ENCODE results near the gene CAPNS1.

The CAPNS1 gene

DNA sequence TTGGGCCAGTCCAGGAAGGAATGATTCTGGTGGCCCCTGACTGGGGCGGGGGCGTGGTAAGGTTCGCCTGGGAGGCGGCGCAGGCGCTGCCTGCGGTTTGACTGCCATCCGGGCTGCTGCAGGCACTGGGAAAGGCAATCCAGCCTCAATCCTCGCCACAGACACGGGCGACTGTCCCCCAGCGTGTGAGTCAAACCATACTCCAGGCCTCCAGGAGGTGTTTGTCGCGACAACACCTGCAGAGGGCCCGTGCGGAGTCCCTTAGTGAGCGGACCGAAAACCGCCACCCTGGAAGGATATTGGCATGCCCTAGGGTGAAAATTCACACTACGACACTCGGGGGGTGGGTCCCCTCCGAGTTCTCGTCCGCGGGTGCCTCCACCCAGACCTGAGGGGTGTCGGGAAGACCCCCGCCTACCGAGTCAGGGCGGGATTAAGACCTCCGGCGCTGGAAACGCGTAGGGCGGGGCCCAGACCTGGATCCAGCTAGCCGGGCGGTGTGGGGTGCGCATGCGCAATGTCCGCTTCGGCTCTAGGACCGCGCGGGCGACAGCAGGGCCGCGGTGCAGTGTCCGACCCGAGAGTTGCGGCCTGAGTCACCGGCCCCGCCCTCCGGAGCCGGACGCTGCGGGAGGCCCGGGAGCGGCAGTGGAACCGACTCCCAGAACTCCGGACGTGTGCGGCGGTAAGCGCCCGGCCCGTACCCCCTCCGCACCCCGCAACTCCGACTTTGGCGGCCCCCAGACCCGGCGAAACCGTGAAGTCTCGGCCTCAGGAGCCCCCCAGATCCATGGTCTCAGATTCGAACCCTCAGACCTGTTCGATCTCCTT, at the start of gene CAPNS1:
CAPNS1 (plus strand) TSS at position 594 of the 831 bp plus-strand sequence. CDS start 946 bp downstream, outside the sequence.
- DNase-seq (ENCODE audit: low read depth) = peak; percentile 85

DNA sequence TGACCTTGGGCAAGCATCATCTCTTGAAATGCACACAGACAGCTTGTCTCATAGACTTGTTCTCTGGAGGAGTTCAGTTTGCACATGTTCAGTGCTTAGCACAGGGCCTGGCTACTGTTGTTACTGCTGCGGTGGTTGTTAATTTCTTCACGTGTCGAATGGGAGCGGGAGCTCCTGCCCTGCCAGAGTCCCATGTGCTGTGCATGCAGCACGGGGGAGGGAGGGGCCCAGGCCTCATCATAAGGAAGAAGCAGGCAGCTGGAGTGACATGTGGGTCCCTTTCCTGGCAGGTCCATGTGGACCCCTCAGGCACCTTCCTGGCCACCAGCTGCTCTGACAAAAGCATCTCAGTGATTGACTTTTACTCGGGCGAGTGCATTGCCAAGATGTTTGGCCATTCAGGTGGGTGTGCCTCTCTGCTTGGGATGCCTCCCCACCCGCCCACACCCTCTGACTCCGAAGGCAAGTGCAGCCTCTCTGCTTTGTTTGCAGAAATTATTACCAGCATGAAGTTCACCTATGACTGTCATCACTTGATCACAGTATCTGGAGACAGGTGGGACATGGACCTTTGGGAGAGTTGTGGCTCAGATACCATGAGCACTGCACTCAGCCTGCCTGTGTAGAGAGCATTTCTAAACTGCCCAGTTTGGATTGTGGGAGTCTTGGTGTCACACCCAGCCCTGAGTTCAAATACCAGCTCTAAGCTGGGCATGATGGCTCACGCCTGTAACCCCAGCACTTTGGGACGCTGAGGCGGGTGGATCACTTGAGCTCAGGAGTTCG, 48.8 kb upstream of the CAPNS1 start:
- DNase-seq (ENCODE audit: low read depth) = no peak

DNA sequence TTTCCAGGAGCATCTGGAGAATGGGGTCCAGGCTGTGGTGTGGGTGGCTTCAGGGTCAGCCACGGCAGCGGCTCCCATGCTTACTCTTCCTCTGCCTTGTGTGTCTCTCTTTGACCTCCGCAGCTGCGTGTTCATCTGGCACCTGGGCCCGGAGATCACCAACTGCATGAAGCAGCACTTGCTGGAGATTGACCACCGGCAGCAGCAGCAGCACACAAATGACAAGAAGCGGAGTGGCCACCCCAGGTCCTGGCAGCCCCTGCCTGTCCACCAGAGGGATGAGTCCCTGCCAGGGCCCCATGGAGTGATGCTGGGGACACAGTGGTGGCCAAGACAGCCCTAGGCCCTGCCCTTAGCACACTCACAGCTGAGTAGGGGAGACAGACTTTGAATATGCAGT, 47.3 kb upstream of the CAPNS1 start:
- DNase-seq (ENCODE audit: low read depth) = no peak

DNA sequence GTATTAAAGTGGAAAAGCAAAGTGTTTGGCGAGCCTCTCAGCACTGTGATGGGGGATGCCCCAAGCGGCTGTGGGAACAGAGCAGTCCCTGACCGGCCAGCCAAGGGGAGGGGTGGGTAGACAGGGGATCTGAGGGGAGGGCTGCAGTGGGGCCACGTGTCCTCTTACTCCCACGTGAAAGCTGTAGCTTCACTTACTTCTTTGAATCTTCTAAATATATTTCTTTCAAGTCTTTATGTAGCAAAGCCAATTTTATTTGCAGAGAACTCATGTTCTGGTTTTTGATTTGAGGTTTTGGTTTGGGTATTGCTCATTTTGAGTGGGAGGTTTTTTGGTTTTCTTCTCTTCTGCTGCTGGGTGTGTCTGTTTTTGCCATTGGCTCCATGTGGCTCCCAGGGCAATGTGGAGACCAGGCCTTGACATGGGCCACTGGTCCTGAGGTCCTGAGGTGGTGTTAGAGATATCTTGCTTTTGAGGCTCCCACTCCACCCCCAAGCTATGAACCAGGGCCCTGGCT, 46.7 kb upstream of the CAPNS1 start:
- DNase-seq (ENCODE audit: low read depth) = no peak

DNA sequence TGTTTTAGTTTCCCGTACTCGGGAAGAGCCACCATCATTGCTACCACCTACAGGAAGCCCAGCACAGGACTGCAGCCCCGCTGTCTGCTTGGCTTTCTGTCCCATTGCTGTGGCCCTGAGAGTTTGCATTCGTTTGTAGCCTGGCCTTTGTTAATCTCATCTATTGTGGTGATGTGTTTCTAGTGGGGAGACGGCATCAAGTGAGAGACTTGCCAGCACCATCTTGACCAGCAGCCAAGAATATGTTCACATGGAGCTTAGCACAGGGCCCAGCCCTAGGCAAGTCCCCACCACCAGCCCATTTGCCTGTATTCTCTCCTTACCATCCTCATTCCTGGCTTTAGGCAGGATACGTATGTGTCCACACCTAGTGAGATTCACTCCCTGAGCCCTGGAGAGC, 46.2 kb upstream of the CAPNS1 start:
- DNase-seq (ENCODE audit: low read depth) = no peak

DNA sequence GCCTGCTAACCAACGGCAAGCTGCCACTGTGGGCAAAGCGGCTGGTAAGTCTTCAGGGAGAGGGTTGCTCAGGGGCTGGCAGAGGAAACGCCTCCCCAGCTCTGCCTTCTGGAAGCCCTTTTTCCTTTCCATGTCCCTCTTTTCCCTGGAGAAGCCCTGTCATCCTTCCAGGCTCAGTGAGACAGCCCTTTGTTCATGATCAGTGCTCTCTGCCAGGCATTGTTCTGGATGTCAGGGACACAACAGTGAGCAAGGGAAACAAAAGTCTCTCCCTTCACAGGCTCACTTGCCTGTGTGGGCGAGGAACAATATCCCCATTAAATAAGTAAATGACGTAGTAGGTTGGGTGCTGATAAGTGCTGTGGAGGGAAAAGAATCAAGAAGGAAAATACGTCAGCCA, 42.8 kb upstream of the CAPNS1 start:
- no peak for DNase-seq (ENCODE audit: low read depth)

DNA sequence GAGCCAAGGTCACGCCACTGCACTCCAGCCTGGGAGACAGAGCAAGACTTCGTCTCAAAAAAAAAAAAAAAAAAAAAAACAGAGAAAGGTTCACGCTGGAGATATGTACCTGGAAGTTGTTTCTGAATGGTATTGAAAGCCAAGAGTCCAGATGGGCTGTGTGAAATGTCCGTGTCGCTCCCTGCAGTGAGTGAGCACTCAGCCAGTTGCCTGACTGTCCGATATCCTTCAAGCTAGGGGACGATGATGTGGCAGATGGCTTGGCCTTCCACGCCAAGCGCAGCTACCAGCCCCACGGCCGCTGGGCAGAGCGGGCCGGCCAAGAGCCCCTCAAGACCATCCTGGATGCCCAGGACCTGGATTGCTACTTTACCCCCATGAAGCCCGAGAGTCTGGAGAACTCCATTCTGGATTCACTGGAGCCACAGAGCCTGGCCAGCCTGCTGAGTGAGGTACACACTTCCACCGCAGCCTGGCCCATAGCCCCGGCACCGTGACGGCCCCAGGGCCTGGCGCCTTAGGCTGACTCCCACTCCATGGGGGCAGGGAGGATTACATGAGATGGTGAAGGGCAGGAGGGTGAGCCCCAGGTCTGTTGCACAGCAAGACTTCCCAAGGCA, 40.6 kb upstream of the CAPNS1 start:
- DNase-seq (ENCODE audit: low read depth) = no peak

DNA sequence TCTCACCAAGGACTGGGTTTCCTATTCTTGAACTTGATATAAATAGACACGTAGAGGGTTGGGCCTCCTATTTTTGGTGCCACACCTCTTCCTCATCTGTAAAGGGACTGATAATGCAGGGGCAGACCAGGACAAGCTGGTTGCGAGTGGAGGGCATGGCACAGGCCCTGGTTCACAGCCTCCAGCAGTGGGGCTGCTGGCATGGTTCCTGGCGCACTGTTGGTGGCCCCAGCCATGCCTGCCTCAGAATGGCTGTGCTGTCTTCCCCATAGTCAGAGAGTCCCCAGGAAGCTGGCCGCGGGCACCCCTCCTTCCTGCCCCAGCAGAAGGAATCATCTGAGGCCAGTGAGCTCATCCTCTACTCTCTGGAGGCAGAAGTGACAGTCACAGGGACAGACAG, 39.4 kb upstream of the CAPNS1 start:
- no peak for DNase-seq (ENCODE audit: low read depth)

DNA sequence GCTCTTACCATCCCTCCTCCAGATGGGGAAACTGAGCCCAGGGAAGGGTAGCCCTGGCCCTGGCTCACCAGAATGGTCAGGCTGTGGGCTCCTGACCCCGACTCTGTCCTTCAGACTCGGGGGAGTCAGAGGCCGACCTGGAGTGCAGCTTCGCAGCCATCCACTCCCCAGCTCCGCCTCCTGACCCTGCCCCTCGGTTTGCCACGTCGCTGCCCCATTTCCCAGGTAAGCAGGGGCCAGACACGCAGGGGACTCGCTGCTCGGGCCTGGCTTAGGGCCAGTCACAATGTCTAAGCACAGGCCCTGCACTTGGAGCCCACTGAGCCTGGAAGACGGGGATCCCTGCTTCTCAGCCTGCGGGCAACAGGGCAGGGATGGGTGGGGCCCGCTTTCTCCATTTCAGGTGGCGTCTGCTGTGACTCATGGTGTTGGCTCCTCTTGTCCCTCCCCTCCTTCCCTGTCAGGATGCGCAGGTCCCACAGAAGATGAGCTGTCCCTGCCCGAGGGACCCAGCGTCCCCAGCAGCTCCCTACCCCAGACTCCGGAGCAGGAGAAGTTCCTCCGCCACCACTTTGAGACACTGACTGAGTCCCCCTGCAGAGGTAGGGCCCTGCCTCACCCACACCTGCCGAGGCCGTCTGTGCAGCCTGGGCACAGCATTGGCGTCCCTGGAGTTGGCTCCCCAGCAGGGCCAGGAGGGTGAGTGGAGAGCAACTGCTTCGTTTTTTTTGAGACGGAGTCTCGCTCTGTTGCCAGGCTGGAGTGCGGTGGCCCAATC, 38.1 kb upstream of the CAPNS1 start:
- DNase-seq (ENCODE audit: low read depth) = no peak

DNA sequence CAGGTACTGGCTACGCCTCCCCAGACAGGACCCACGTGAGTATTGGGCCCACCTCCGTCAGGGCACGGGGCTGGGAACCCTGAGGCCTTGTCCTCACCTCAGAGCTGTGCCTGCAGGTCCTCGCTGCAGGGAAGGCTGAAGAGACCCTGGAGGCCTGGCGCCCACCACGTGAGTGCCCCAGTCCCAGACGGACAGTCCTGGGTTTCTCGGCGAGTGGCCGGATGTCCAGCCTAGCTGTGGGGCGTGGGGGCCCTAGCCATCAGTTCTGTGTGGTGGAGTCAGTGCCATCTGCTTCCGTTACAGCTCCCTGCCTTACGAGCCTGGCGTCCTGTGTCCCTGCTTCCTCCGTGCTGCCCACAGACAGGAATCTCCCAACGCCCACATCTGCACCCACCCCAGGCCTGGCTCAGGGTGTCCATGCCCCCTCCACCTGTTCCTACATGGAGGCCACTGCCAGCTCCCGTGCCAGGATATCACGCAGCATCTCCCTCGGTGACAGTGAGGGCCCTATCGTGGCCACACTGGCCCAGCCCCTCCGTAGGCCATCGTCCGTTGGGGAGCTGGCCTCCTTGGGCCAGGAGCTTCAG, 36.7 kb upstream of the CAPNS1 start:
- no peak for DNase-seq (ENCODE audit: low read depth)

DNA sequence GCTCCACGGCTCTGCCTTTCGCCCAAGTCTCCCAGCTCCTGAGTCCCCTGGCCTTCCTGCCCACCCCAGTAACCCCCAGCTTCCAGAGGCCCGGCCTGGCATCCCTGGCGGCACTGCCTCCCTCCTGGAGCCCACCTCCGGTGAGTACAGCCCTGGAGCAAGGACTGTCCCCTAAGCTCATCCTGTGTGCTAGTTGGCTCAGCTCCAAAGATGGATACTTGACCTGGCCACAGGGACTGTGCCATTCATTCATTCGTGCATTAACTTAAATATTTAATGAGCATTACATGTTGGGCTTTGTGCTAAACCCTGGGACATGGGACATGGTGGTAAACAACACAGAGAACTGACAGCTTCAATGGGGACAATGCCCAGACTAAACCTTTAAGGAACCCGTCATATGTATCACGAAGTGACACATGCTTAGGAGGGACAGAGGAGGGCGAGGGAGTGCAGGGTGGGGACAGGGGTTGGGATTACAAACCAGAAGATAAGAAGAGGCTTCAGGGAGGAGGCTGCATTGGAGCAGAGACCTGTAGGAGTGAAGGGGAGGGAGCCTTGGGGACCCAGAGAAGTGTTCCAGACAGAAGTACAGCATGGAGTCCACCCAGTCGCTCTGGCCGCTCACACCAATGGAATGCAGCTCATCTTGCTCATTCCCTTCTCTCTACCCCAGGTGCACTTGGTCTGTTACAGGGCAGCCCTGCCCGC, 35.9 kb upstream of the CAPNS1 start:
- DNase-seq (ENCODE audit: low read depth) = no peak

DNA sequence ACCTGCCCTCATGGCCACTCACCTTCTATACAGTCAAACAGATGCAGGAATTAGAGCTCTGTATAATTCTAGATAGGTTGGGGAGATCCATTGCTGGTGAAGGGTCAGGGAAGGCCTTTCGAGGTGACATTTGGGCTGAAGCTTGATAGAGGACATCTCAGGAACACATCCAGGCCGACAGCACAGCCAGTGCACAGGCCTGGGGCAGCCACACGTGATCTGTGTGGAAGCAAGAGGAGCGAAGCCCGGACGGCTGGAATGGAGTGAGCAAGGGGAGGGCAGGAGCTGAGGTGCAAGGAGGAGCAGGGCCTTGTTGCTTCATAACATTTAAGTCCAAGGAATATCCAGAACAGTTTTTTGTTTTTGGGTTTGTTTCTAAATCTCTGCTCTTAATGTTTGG, 33.4 kb upstream of the CAPNS1 start:
- DNase-seq (ENCODE audit: low read depth) = no peak

DNA sequence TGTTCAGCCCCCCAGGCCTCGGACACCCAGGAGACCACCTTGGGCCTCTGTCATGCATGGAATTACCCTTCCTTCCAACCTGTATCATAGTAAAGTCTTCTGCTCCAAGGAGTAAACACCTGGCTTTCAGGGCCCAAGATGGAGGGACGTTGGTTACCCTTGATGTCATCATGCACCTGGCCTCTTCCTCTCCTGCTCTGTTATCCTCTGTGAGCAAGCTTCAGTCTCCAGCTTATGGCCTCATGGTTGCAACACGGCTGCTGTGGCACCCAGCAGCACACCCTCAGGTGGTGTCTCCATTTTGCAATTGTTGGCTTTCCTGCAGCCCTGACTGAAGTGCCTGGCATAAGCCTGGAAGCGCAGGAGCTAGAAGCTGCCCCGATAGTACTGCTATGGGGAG, 32.9 kb upstream of the CAPNS1 start:
- DNase-seq (ENCODE audit: low read depth) = no peak

DNA sequence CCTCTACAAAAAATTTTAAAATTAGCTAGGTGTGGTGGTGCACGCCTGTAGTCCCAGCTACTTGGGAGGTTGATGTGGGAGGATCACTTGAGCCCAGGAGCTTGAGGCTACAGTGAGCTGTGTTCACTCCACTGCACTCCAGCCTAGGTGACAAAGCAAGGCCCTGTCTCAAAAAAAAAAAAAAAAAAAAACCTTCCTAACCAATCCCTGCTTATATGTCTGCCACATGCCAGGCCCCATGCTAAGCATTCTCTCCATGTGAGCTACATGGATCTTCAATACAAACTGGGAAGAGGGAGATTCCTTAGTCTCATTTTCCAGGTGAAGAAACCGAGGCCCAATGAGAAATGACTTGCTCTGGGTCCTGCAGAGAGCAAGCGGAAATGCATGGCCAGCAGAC, 31.2 kb upstream of the CAPNS1 start:
- DNase-seq (ENCODE audit: low read depth) = no peak

DNA sequence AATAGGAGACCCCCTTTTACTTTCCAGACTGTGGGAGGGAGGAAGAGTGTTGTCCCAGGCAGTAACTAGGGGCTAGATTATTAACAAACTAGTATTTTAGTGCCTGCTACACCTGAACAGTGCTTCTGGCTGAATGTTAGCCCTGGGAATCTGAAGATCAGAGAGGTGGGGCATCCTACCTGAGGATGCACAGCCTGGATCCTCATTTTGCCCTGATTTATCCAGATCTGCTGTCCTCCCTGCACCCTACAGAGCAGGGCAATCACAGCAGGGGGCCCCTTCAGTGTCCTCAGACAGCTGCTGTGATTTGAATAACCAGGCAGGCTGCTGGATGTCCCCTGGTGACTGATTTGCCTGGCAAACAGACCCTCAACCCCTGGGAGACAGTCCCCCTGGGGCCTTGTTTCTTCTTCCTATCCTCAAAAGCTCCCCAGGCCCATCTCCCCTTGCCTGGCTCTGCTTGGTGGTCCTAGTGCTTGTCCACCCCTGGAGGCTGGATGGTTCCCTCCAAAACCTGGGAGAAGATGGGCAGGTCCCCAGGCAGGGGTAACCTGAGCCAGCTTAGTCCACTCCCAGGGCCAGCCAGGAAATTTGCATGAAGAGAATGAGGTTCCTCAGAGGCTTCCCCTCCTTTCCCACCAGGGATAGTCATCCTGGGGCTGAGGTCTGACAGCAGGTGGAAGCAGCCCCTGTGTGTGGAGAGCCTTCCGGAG, 29.2 kb upstream of the CAPNS1 start, which contains the start of gene OVOL3:
OVOL3 (plus strand) TSS at position 657 of the 713 bp plus-strand sequence. CDS start 60 bp downstream, outside the sequence.
- no peak for DNase-seq (ENCODE audit: low read depth)

DNA sequence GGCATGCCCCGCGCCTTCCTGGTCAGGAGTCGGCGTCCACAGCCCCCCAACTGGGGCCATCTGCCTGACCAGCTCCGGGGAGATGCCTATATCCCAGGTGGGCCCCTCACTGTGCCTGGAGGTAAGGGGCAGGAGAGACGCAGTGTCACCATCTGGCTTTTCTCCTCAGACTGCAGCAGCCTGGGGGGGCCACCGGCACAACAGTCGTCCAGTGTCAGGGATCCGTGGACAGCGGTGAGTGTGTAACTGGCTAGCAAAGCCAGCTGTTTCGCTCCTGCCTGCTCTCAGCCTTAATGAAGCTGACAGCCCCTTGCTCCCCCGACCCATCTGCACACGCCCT, 28.7 kb upstream of the CAPNS1 start:
- DNase-seq (ENCODE audit: low read depth) = no peak

DNA sequence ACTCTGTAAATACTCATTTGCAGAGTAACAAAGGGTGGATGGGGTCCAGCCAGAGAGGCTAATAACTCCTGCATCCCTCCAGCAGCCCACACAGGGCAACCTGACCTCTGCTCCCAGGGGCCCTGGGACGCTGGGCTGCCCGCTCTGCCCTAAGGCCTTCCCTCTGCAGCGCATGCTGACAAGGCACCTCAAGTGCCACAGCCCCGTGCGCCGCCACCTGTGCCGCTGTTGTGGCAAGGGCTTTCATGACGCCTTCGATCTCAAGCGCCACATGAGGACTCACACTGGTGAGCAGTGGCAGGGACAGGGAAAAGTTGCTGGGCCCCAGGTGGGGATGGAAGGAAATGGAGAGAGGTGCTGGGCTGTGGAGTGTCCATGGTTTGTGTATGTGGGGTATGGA, 27.2 kb upstream of the CAPNS1 start:
- no peak for DNase-seq (ENCODE audit: low read depth)

DNA sequence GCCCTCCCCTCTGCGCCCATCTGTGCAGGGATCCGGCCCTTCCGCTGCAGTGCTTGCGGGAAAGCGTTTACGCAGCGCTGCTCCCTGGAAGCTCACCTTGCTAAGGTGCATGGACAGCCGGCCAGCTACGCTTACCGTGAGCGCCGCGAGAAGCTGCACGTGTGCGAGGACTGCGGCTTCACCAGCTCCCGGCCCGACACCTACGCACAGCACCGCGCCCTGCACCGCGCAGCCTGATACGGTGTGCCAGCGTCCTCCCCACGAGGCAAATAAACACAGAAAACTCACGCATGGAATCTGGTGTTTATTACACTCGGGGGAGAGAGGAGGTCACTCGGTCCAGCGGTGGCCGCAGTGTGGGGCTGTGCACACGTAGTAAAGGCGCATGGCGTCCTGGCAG, 26.4 kb upstream of the CAPNS1 start:
- DNase-seq (ENCODE audit: low read depth) = no peak

DNA sequence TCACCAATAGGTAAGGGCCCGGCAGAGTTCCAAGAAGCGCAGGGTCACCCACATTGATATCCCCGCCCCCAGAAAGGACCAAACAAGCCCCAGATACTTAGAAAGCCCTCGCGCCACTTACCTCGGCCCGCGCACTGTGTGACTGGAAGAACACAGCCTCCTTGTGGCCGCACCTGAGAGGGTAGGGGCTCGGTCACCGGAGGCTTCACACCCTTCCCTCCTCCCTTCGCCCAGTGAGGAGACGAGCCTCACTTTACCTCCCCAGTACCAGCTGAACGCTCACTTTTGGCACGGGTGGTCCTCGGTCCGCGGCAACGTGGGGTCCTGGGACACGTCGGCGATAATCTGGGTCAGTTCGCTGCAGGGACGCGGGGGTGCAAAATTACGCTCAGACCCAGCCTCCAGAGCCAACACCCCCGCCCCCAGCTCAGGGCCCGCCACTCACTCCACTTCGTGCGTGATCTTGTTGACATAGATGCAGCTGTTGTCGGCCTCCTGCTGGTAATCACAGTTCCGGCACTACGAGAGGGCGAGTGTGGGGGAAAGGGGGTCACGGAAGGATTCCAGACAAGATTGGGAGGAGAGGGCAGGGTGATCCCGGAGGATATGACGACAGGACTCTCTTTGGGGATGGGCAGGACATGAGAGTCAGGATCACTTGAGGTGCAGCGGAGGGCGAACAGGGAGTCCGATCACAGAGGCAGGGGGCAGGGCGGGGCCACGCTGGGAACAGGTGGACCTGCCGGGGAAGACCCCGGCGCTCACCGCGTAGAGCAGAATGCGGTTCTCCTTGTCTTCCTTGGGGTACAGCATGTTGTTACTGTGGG, 25.8 kb upstream of the CAPNS1 start:
- no peak for DNase-seq (ENCODE audit: low read depth)

Data from stimulated activated CD4-positive, alpha-beta T cell treated with anti-CD3 and anti-CD28 coated beads, Interleukin-2, amount 100 ng/mL, for 4 hours (primary cell).